IMR-90 (cell line): ENCODE results near the gene NFATC1.

ENCODE experiments used
- MAZ ChIP-seq: IDR thresholded peaks from 2 replicates; pipeline ENCODE4 v1.6.1; 2012; ENCODE audit warnings: low read depth, mild to moderate bottlenecking, low read length, improper control_type of control experiment, moderate library complexity, borderline replicate concordance
- MXI1 ChIP-seq: IDR thresholded peaks from 2 replicates; pipeline ENCODE4 v1.6.1; 2012; ENCODE audit warnings: low read depth, mild to moderate bottlenecking, low read length, moderate library complexity, borderline replicate concordance
- POLR2A ChIP-seq: IDR thresholded peaks from 2 replicates; pipeline ENCODE4 v1.6.1; 2012; ENCODE audit warnings: mild to moderate bottlenecking, low read depth, low read length
- RAD21 ChIP-seq: IDR thresholded peaks from 2 replicates; pipeline ENCODE4 v1.6.1; 2012; ENCODE audit warnings: low read length, improper control_type of control experiment
- RCOR1 ChIP-seq: IDR thresholded peaks from 2 replicates; pipeline ENCODE4 v1.6.1; 2012; ENCODE audit warnings: mild to moderate bottlenecking, low read length, improper control_type of control experiment; ENCODE audit not compliant: insufficient replicate concordance
- TF ChIP-seq, protein P1 (sequence below): conservative IDR thresholded peaks from 2 replicates; pipeline ENCODE4 v1.5.1; 2012; ENCODE audit warnings: mild to moderate bottlenecking, low read depth, low read length, improper control_type of control experiment
- TF ChIP-seq, protein P2 (sequence below): fragments of 150-350 bp; IDR thresholded peaks from 2 replicates; pipeline ENCODE4 v1.6.1; 2017; ENCODE audit warnings: mild to moderate bottlenecking, antibody characterized with exemption, low read length, low read depth

DNA sequence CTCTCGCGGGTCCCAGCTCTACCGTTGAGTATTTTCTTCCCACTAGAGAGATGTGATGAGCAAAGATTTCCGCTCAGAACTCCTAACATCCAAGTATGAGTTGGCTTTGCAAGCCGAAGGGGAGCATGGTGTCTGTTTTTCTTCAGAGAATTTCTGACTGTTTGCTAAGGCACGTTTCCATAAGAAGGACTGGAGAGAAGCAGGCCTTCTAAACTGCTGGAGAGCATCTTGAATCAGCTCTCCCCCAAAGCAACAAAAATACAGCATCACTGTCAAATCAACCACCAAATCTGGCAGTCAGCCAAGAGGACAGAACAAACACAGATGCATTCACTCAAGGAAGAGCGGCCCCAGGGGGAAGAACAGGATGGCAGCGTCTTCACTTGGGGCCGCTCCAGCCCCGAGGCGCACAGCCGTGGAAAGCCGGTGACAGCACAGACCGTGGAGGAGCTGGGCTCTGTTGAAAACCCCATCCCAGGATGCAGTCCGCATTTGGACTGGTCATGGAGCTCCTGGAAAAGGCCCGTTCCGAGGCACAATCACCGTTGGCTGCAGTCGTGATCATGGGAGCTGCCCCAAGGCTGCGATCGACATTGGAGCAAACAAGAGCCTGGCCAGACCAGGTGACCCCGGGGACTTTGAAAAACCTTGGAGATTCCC, 101.4 kb downstream of the NFATC1 start:
- TF ChIP-seq, protein P1, sequence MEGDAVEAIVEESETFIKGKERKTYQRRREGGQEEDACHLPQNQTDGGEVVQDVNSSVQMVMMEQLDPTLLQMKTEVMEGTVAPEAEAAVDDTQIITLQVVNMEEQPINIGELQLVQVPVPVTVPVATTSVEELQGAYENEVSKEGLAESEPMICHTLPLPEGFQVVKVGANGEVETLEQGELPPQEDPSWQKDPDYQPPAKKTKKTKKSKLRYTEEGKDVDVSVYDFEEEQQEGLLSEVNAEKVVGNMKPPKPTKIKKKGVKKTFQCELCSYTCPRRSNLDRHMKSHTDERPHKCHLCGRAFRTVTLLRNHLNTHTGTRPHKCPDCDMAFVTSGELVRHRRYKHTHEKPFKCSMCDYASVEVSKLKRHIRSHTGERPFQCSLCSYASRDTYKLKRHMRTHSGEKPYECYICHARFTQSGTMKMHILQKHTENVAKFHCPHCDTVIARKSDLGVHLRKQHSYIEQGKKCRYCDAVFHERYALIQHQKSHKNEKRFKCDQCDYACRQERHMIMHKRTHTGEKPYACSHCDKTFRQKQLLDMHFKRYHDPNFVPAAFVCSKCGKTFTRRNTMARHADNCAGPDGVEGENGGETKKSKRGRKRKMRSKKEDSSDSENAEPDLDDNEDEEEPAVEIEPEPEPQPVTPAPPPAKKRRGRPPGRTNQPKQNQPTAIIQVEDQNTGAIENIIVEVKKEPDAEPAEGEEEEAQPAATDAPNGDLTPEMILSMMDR, result no peak
- TF ChIP-seq POLR2A (no peak), RCOR1 (no peak), RAD21 (no peak), MAZ (no peak), MXI1 (no peak)
- TF ChIP-seq, protein P2, sequence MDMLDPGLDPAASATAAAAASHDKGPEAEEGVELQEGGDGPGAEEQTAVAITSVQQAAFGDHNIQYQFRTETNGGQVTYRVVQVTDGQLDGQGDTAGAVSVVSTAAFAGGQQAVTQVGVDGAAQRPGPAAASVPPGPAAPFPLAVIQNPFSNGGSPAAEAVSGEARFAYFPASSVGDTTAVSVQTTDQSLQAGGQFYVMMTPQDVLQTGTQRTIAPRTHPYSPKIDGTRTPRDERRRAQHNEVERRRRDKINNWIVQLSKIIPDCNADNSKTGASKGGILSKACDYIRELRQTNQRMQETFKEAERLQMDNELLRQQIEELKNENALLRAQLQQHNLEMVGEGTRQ, result no peak
